ENCODE measurements around the gene ACOXL. TPM values are rescaled to one million over a fixed set of nuclear protein-coding genes. Genes with fewer than 3 reads are reported as not detected.
A peak's percentile ranks its signal among the peaks of the same experiment; 100 is the strongest.

The ACOXL gene
- total and polyA plus RNA-seq, 9 of the 15 experiments (the other 6 are each of a cell fraction or from before 2014, with no cell fraction given) = 0.31 to 0.56 TPM; not detected in 7

- TF ChIP-seq HES1 (IDR thresholded peaks at IDR 0.05; ENCODE audit: low read depth) = no peak
- TF ChIP-seq ZBTB9 (CRISPR knock-in tag; IDR thresholded peaks at IDR 0.05) = no peak; the same call in 1 of the 2 replicates
- TF ChIP-seq ZNF134 (CRISPR knock-in tag; conservative IDR thresholded peaks at IDR 0.05) = no peak
- TF ChIP-seq ZNF311 (CRISPR knock-in tag; IDR thresholded peaks at IDR 0.05) = no peak
- TF ChIP-seq NR1H2 (CRISPR knock-in tag; IDR thresholded peaks at IDR 0.05) = no peak
- no peak for TF ChIP-seq POLR3G (IDR thresholded peaks at IDR 0.05; ENCODE audit: extremely low read depth, insufficient read length, insufficient replicate concordance)
- TF ChIP-seq ZNF239 (CRISPR knock-in tag; IDR thresholded peaks at IDR 0.05) = no peak
- TF ChIP-seq THRB (CRISPR knock-in tag; conservative IDR thresholded peaks at IDR 0.05) = no peak
- TF ChIP-seq ASH1L (IDR thresholded peaks at IDR 0.05; ENCODE audit: borderline replicate concordance, low read depth, partially characterized antibody) = no peak
- no peak for TF ChIP-seq RAD21 (CRISPR knock-in tag; conservative IDR thresholded peaks at IDR 0.05 in 1 of 2, IDR thresholded peaks at IDR 0.05 in 1 of 2)
- no peak for TF ChIP-seq ZNF395 (CRISPR knock-in tag; IDR thresholded peaks at IDR 0.05)
- TF ChIP-seq ZBTB26 (CRISPR knock-in tag; IDR thresholded peaks at IDR 0.05) = no peak
- no peak for TF ChIP-seq ZNF24 (IDR thresholded peaks at IDR 0.05)
- peak; percentile 60 to 66 for TF ChIP-seq MNT (conservative IDR thresholded peaks at IDR 0.05)
- TF ChIP-seq SRF (CRISPR knock-in tag; IDR thresholded peaks at IDR 0.05) = no peak
- peak; percentile 43 for TF ChIP-seq RBM22 (IDR thresholded peaks at IDR 0.05; ENCODE audit: low read depth, low read length, poor library complexity, severe bottlenecking)
- no peak for TF ChIP-seq GTF2E2 (tag; IDR thresholded peaks at IDR 0.05)
- TF ChIP-seq CCNT2 (IDR thresholded peaks at IDR 0.05; ENCODE audit: borderline replicate concordance, extremely low read depth, insufficient read length, low read depth, low read length) = no peak
Measured at GRCh38 chr2:111121028-111121827, 388.9 kb downstream of the ACOXL start (continued).

All from K562 (cell line).